ENCODE measurements around the gene IQSEC3. TPM values are rescaled to one million over a fixed set of nuclear protein-coding genes. Genes with fewer than 3 reads are reported as not detected.
"Not testable (repeated sequence)": the region's sequence is repeated elsewhere in the genome, so short reads cannot be mapped to it uniquely, and the experiment has no call there.

The IQSEC3 gene
- total RNA-seq, 1 experiment from 2014 or later, result not detected

DNA sequence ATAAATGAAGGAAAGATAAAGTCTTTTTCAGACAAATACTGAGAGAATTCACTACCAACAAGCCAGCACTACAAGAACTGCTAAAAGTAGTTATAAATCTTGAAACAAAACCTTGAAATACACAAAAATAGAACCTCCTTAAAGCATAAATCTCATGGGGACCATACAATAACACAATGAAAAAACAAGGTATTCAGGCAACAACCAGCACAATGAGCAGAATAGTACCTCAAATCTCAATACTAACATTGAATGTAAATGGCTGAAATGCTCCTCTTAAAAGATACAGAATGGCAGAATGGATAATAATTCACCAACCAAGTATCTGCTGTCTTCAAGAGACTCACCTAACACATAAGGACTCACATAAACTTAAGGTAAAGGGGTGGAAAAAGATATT lies 7.7 kb upstream of the IQSEC3 start:
- H3K27me3 ChIP-seq (replicated peaks), result peaks cover 9% of the 10 kb centered on the region
- H3K36me3 ChIP-seq, result no peaks in the 10 kb centered on the region
- H3K4me1 ChIP-seq (replicated peaks), result no peaks in the 10 kb centered on the region
- H3K4me3 ChIP-seq, result no peak overlapping the region
- H3K9me3 ChIP-seq (replicated peaks), result no peaks in the 10 kb centered on the region; the same call in 1 of the 2 replicates
- H3K27ac ChIP-seq, result no peak overlapping the region
- no peak for DNase-seq (ENCODE audit: low read depth in 1 of 2, low spot score in 2 of 2)

DNA sequence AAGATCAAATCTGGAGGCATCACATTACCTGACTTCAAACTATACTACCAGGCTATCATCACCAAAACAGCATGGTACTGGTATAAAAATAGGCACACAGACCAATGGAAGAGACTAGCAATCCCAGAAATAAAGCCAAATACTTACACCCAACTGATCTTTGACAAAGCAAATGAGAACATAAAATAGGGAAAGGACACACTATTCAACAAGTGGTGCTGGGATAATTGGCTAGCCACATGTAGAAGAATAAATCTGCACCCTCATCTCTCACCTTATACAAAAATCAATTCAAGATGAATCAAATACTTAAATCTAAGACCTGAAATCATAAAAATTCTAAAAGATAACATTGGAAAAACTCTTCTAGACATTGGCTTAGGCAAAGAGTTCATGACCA lies 4.7 kb upstream of the IQSEC3 start:
- H3K4me1 ChIP-seq (replicated peaks), result not testable (repeated sequence)

DNA sequence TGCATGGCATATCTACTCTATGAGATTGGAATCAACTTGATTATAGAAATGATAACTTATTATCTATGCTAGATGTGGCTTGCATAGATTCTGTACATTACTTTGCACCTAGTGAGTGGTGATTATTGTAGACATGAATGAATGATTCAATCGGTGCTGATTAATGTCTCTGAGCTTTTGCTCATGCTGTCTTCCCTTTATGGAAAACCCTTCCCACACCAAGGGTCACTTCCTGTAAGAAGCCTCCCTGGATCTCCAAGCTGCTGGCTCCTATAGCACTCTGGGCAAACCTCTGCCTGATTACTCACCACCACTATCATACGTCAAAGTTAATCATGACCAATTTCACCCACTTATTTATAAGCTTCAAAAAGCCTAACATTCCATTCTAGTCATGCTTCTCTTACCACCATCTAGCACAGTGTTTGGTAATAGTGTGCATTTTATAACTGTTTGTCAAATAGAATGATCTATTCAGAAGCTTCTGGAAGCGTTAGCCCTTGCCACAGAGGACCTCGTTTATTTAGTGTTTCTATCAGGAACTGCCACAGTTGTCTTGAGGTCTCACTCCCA lies 990 bp upstream of the IQSEC3 start:
- not testable (repeated sequence) for H3K9me3 ChIP-seq (replicated peaks); H3K4me1 ChIP-seq (replicated peaks); H3K36me3 ChIP-seq; H3K4me3 ChIP-seq; DNase-seq (ENCODE audit: low read depth in 1 of 2, low spot score in 2 of 2); H3K27ac ChIP-seq; H3K27me3 ChIP-seq (replicated peaks)

More for the DNA sequence above, 4.7 kb upstream of the IQSEC3 start:
- H3K36me3 ChIP-seq; DNase-seq (ENCODE audit: low read depth in 1 of 2, low spot score in 2 of 2); H3K27ac ChIP-seq; H3K9me3 ChIP-seq (replicated peaks); H3K4me3 ChIP-seq; H3K27me3 ChIP-seq (replicated peaks): not testable (repeated sequence)

DNA sequence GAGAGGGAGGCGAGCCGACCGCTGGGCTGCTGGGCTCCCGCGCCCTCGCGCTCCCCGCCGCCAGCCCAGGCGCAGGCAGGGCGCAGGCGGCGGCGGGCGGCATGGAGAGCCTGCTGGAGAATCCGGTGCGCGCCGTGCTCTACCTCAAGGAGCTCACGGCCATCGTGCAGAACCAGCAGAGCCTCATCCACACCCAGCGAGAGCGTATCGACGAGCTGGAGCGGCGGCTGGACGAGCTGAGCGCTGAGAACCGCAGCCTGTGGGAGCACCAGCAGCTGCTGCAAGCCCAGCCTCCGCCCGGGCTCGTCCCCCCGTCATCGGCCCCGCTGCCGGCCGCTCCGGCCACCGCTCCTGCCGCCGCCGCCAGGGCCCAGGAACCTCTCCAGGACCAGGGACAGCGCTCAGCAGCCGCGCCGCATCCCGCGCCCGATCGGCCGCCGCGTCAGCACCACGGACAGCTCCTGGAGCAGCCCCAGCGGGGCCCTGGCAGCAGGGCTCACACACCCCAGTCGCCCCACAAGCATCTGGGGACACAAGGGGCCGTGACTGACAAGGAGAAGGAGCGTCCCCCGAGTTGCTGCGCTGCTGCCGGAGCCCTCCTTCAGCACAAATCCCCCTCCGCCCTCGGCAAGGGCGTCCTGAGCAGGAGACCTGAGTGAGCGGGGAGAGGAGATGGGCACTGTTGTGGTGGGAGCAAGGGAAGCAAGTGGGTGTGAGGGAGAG lies 376 bp downstream of the IQSEC3 start:
- not testable (repeated sequence) for H3K4me3 ChIP-seq; H3K27me3 ChIP-seq (replicated peaks); H3K27ac ChIP-seq; H3K4me1 ChIP-seq (replicated peaks); DNase-seq (ENCODE audit: low read depth in 1 of 2, low spot score in 2 of 2); H3K36me3 ChIP-seq; H3K9me3 ChIP-seq (replicated peaks)

DNA sequence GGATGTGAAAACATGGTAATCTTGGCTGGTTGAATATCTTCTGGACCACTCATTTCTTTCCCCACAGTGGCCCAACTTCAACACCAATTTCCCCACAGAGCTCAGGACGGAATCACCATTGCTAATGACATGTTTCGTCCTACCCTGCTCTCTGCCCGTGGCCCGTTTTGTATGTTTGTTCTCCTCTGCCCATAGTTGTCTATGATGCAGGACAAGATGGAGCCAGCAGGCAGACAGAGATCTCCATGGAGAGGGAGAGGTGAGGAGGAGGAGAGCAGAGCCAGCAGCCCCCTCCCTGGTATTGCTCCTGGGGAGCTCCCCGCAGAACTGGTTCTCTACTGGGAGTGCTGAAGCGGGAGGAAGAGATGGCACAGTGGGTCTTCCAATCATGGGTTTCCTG lies 3.1 kb downstream of the IQSEC3 start:
- H3K9me3 ChIP-seq (replicated peaks); H3K27ac ChIP-seq; H3K36me3 ChIP-seq; H3K27me3 ChIP-seq (replicated peaks); H3K4me1 ChIP-seq (replicated peaks); DNase-seq (ENCODE audit: low read depth in 1 of 2, low spot score in 2 of 2); H3K4me3 ChIP-seq: not testable (repeated sequence)

DNA sequence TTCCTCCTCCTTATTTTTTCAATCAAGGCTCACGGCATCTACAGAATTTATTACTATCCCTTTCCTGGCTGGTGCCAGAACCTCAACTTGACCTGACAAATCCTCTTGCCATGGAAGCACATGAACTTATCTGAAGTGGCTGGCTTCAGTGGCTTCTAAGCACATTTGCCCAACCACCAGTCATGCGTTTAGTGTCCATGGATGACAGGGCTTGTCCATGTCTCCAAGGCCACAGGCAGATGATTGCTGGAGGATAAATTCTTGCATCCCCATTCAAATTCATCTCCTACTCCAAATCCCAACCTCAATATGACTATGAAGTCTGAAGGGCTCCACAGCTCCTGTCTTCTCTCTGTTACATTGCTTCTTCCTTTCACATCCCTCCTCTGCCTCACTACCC lies 4.0 kb downstream of the IQSEC3 start:
- H3K36me3 ChIP-seq; H3K9me3 ChIP-seq (replicated peaks); H3K4me3 ChIP-seq; H3K27me3 ChIP-seq (replicated peaks); H3K4me1 ChIP-seq (replicated peaks); DNase-seq (ENCODE audit: low read depth in 1 of 2, low spot score in 2 of 2); H3K27ac ChIP-seq: not testable (repeated sequence)

DNA sequence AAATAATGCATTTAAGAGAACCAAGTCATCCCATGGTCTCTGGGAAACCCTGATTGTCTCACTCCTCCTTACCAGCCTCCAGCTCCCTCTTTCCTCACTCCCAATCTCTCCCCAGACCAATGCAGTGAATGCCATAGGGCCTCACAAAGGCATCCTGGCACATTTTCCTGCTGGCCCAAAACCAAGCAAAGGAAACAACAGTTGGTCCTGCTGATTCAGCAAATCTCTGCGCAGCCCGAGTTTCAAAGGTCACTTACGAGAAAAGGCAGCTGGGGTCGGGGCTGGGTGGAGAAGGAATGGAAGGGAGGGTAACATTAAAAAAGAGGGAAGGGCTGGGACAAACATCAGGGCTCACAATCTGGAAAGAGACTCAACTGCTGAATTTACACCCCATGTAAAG lies 5.5 kb downstream of the IQSEC3 start:
- not testable (repeated sequence) for H3K27ac ChIP-seq; H3K36me3 ChIP-seq; H3K9me3 ChIP-seq (replicated peaks); H3K27me3 ChIP-seq (replicated peaks); H3K4me3 ChIP-seq; H3K4me1 ChIP-seq (replicated peaks); DNase-seq (ENCODE audit: low read depth in 1 of 2, low spot score in 2 of 2)

DNA sequence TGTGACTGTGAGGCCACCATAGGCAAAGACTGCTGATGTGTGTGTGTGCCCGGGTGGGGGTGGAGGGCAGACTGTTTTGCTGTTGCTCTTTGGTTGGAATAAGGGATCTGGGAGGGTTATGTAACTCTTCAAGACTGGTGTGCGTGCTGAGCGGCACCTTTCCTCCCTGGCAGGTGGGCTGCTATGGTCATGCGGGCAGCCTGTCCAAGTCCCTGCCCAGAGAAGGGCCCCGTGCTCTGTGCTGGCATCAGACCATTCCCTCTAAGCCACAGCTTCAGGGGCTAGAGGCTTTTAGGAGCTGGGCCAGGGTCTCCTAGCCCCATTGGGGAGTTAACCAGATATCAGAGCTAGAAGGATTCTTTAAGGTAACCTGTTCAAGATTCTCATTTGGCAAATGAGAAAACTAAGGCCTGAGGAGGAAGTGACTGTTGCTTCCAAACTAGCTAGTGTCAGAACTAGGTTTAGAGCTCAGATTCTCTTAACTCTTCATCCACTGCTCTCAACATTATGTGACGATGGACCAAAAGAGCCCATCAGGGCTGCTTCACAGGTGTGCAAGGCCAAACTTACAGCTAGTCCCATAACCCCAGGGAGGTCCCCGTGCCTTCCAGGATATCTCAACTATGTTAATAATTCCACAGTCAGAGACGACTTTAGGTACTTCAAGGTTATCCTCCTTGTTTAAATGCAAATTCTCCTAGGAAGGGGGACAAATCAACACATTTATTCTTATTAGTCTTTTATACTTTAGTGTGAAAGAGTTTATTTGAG lies 8.0 kb downstream of the IQSEC3 start:
- H3K4me3 ChIP-seq; DNase-seq (ENCODE audit: low read depth in 1 of 2, low spot score in 2 of 2); H3K27me3 ChIP-seq (replicated peaks); H3K27ac ChIP-seq; H3K36me3 ChIP-seq; H3K4me1 ChIP-seq (replicated peaks); H3K9me3 ChIP-seq (replicated peaks): not testable (repeated sequence)

DNA sequence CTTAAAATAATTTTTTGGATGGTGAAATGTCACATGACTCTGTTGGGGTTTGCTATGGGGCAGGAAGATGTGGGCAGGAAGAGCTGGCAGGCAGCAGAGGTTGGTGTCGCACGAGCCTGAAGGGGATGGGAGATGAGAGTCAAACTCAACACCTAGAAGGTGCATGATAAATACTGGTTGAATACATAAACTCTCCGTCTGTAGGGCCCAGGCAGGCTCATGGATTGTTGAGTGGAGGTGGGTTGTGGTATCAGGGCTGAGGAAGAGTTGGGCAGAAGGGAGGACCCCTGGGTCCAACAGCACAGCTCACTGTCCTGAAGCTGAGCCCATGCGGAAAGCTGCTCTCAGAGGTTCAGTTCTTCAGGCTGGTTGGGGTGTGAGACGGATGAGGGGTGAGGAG lies 9.0 kb downstream of the IQSEC3 start:
- H3K4me3 ChIP-seq; DNase-seq (ENCODE audit: low read depth in 1 of 2, low spot score in 2 of 2); H3K36me3 ChIP-seq; H3K4me1 ChIP-seq (replicated peaks); H3K9me3 ChIP-seq (replicated peaks); H3K27ac ChIP-seq: not testable (repeated sequence)
- peaks cover 18% of the 10 kb centered on the region for H3K27me3 ChIP-seq (replicated peaks)

DNA sequence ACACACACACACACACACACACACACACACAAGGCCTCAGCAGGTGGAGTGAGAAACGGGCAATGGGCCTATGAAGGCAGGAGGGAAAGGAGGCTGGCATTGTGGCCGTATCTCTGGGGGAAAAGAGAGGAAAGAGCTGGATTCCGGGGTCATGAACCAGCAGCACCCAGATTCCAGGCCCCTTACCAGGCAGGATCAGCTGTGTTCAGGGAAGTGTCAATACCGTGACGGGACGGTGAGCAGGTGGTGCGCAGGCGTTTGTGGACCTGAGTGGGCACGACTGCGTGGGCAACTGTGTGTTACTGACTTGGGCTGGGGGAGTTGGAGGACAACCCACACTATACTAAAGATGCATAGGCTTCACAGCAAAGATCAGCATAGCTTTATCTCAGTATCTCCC lies 9.5 kb downstream of the IQSEC3 start:
- H3K9me3 ChIP-seq (replicated peaks), result not testable (repeated sequence)

DNA sequence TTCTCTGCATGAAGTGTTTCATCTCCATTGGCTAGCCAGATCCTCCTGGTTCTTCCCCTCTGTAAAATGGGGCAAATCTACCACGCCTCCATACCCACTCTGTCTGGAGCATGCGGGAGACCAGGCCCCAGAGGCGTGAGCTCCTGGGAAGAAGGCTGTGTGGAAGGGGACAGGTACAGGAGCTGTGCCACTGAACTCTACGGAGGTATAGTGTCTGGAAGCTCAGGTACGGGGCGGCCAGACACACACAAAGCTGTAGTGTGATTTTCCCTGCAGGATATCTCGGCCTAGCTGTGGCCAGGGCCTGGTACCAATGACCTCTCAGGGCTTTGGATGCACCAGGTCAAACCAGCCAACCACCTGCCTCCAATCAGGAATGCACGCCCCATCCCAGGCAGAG lies 10.0 kb downstream of the IQSEC3 start:
- H3K36me3 ChIP-seq; H3K9me3 ChIP-seq (replicated peaks); H3K4me1 ChIP-seq (replicated peaks); H3K4me3 ChIP-seq; DNase-seq (ENCODE audit: low read depth in 1 of 2, low spot score in 2 of 2); H3K27ac ChIP-seq: not testable (repeated sequence)
- H3K27me3 ChIP-seq (replicated peaks), result peaks cover 28% of the 10 kb centered on the region

More for the DNA sequence above, 9.5 kb downstream of the IQSEC3 start:
- not testable (repeated sequence) for H3K27ac ChIP-seq; H3K4me1 ChIP-seq (replicated peaks); H3K36me3 ChIP-seq; H3K4me3 ChIP-seq; DNase-seq (ENCODE audit: low read depth in 1 of 2, low spot score in 2 of 2)
- peaks cover 23% of the 10 kb centered on the region for H3K27me3 ChIP-seq (replicated peaks)

DNA sequence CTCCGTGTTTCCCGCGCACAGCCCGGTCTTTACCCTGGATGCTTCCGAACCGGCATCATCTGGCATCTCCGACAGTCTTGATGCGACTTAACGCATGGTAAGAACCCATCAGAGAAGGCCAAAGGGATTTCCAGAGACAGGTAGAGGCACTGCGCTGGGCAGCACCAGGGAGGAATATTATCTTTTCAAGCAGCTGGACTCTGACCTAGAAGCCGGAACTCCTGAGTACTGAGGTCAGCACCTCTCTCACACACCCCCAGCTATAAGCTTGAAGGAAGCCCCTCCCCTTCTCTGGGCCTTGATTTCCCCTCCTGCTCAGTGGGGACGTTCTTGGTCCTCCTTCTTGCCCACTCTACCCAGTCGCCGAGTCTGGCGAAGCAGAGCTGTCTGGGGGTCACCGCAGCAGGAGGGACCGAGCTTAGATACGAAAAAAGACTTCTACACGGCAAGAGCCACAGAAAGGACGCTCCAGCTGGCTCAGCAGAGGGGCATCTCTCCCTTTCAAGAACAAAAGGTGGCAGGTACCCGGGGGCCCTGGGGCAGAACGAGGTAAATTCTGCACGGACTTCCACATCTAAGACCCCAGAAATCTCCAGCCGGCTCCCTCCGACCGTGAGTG lies 10.6 kb downstream of the IQSEC3 start:
- not testable (repeated sequence) for DNase-seq (ENCODE audit: low read depth in 1 of 2, low spot score in 2 of 2); H3K4me3 ChIP-seq; H3K9me3 ChIP-seq (replicated peaks); H3K4me1 ChIP-seq (replicated peaks); H3K27ac ChIP-seq; H3K36me3 ChIP-seq
- H3K27me3 ChIP-seq (replicated peaks), result peaks cover 35% of the 10 kb centered on the region

DNA sequence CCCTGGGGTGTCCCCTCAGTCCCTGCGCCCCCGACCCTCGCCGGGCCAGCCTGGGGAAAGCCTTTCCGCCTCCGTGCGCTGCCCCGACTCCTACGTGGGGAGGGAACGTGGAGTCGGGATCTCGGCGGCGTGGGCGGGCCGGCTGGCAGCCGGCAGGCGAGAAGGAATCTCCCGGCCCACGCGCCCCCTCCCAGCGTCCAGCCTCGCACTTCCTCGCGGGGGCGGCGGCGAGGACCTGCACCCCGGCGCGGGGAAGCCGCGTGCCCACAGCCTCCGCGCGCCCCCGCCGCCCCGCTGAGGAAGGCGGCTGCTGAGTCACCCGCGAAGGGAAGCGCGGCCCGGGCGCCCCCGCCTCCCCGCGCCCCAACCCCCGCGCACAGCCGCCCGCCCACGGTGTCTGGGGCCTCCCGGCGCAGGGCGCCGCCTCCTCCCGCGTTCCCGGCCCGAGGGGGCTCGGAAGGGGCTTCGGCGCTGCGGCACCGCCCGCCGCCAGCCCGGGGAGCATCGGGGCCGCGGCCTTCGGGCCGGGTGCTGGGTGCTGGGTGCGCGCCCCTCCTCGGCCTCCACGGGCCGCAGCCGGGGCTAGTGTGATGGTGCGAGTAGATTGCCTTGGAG lies 11.3 kb downstream of the IQSEC3 start:
- not testable (repeated sequence) for H3K36me3 ChIP-seq; H3K27ac ChIP-seq; DNase-seq (ENCODE audit: low read depth in 1 of 2, low spot score in 2 of 2); H3K4me1 ChIP-seq (replicated peaks); H3K4me3 ChIP-seq; H3K9me3 ChIP-seq (replicated peaks)
- peaks cover 41% of the 10 kb centered on the region for H3K27me3 ChIP-seq (replicated peaks)

DNA sequence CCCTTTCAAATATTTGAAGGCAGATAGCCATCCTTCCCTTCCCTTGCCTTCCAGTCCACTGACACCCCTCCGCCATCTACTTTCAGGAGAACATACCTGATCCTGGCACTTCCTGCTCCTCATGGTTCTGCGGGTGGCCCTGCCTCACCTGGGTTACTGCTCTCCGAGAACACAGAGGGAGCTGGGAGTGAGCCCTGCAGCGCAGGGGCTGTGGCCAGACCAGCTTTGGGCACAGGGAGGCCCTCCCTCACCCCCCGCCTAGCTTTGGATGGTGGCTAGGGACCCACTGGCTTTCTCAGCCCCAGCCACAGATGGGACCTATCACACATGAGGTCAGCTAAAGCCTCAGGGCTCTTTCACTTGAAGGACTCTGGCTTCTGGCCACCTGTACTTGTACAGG lies 12.4 kb downstream of the IQSEC3 start:
- Histone ChIP-seq H3K9me3 (replicated peaks) (no peaks in the 10 kb centered on the region), H3K36me3 (no peaks in the 10 kb centered on the region), H3K27ac (no peak overlapping the region), H3K27me3 (replicated peaks) (peaks cover 52% of the 10 kb centered on the region), H3K4me1 (replicated peaks) (no peaks in the 10 kb centered on the region), H3K4me3 (no peak overlapping the region)
- DNase-seq (ENCODE audit: low read depth in 1 of 2, low spot score in 2 of 2), result no peak
